NT2/D1 (cell line): ENCODE results near the gene SKIC2.

Source experiments
- SUZ12 ChIP-seq: IDR thresholded peaks from 2 replicates; pipeline ENCODE4 v1.6.1; 2011; ENCODE audit not compliant: insufficient read length, insufficient read depth; ENCODE audit errors: extremely low read depth
- YY1 ChIP-seq: IDR thresholded peaks from 2 replicates; pipeline ENCODE4 v1.6.1; 2011; ENCODE audit not compliant: insufficient read length, insufficient read depth
- ZNF274 ChIP-seq: IDR thresholded peaks from 2 replicates; pipeline ENCODE4 v1.6.1; 2011; ENCODE audit warnings: mild to moderate bottlenecking, low read depth, low read length

DNA sequence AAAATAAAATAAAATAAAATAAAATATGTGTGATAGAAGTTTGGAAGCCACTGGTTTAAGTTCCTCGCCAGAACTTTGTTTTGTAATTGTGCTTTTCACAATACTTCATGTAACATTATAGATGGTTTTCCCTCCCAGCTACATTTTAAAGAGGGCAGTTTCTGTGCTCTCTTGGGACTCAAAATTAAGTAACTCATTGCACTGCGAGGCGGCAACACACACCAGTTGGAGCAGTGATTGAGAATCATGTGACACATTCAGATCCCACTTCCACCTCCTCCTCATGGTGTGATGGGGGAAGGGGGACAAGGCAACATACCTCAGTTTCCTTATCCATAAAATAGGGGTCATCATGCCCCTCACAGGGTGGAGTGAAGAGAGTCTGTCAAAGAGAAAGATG is 24.0 kb upstream of the SKIC2 start:
- TF ChIP-seq YY1 (no peak), ZNF274 (no peak), SUZ12 (no peak)
